Measurements from ENCODE around the gene GPX3.

The GPX3 gene

DNA sequence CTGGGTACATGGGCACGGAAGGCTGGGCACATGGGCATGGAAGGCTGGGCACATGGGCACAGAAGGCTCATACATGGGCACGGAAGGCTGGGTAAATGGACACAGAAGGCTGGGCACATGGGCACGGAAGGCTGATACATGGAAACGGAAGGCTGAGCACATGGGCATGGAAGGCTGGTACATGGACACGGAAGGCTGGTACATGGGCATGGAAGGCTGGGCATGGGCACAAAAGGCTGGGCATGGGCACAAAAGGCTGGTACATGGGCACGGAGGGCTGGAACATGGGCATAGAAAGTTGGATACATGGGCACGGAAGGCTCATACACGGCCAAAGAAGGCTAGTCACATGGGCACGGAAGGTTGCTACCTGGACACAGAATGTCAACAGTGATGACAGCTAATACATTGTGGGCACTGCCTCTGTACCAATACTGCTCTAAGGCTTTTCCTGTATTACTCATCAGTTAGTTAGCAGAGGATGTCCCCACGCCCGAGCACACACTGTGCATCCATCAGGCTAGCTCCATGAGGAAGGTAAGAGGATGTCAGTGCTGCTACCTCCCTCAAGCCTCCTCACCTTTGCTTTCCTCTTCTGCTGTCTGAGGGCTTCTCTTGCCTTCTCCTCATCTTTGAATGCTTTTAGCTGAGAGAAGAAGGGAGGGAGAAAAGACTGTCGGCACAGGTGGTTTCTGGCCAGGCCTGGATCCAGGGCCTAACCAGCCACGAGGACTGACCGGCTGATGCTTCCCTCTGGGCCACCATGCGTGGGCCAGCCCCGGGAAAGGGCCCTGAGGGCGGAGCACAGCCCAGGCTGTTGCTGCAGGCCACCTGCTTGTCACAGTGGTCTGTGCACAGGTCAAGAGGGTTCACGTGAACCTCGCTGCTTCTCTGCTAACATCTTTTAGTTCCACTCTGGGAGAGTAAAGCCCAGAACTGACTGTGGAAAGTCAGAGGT is 14.3 kb downstream of the GPX3 start:
- ChIA-PET POLR2A (no interaction called here), CTCF (interaction anchor here (2.0 to 13.6 kb wide), 2 partner anchors 16 to 81 kb away, joined by 5 to 108 read pairs; no protein-coding TSS in a partner anchor)
- no peak for DNase-seq (ENCODE audit: extremely low spot score)
- TF ChIP-seq, protein P1, sequence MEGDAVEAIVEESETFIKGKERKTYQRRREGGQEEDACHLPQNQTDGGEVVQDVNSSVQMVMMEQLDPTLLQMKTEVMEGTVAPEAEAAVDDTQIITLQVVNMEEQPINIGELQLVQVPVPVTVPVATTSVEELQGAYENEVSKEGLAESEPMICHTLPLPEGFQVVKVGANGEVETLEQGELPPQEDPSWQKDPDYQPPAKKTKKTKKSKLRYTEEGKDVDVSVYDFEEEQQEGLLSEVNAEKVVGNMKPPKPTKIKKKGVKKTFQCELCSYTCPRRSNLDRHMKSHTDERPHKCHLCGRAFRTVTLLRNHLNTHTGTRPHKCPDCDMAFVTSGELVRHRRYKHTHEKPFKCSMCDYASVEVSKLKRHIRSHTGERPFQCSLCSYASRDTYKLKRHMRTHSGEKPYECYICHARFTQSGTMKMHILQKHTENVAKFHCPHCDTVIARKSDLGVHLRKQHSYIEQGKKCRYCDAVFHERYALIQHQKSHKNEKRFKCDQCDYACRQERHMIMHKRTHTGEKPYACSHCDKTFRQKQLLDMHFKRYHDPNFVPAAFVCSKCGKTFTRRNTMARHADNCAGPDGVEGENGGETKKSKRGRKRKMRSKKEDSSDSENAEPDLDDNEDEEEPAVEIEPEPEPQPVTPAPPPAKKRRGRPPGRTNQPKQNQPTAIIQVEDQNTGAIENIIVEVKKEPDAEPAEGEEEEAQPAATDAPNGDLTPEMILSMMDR (IDR thresholded peaks at IDR 0.05; ENCODE audit: control extremely low read depth, extremely low read depth, low read depth, missing control alignments) = no peak

DNA sequence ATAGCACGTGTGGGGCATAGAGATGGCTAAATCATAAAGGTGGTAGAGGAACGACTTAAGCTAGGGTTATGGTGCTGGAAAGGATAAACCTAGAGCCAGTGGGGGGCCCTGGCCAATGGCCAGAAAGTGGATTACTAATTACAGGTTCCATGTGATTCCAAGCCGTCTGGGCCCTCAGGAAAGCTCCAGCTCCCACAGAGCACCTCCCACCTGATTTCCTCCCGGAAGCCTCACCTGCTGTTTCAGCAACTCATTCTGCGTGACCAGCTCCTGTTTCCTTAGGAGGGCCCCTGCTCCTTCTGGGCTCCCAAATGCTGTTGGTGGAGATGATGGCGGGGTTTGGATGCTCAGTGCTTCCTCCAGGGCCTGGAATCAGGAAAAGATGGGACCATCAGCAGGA is 16.2 kb downstream of the GPX3 start:
- TF ChIP-seq, protein P1 (IDR thresholded peaks at IDR 0.05; ENCODE audit: control extremely low read depth, extremely low read depth, low read depth, missing control alignments) = no peak
- ChIA-PET CTCF (interaction anchor here (0.9 to 13.6 kb wide), 4 partner anchors 14 to 475 kb away, joined by 3 to 108 read pairs (median 4); no protein-coding TSS in a partner anchor), POLR2A (no interaction called here)
- DNase-seq (ENCODE audit: extremely low spot score) = no peak

DNA sequence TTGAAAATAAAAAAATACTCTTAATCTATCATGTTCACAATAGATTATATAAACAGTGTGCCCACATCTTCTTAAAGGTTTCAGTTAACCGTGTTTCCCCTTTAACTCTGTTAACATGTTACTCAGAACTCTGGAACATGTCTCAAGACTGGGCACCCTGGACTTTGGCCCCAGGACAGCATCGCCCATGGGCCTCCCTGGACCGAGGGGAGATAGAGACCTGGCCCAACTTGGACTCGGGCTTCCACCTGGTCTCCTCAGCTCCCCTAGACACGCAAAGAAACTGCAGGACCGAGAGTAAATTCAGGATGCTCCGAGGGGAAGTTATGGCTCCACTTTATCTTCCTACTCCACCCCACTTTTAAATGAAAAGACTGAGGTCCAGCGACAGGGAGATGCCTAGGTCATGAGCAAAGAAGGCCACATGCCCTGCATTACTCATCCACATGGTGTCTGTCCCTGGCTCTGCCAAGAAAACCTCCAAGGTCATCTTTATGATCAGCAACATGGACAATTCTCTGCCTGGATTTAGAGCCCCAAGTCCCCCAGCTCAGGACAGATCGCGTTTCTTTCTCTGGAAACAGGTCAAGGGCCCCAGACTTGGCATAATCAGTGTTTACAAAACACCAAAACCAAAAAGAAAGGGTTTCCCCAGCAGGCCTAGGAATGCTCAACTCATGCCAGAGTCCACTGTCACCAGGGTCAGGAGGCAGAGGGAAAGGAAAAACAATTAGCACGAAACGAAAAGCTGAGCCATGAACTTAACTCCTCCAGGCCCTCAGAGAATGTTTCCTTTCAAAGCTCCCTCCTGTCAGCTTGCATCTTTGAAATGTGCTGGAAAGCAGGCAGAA is 17.4 kb downstream of the GPX3 start:
- CTCF ChIA-PET = interaction anchor here (13.6 kb wide), 1 partner anchor 12 kb away, joined by 108 read pairs; no protein-coding TSS in a partner anchor

DNA sequence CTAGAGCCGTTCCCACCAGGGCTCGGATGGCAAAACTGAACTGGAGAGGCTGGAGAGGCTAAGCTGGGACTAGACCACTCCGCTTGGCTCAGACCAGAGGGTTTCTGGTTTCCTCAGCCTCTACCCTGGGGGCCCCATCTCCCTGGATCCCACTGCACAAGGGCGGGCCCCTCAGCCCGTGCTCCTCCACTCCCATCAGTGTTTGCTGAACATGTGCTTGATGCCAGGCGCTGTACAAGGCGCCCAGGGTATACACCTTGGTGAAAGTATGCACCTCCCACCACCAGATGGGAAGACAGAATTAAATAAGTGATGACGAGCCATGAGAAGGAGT is 18.0 kb downstream of the GPX3 start:
- POLR2A ChIA-PET = interaction anchor here (0.5 kb wide), 1 partner anchor 244 kb away, joined by 6 read pairs; no protein-coding TSS in a partner anchor
- DNase-seq (ENCODE audit: extremely low spot score) = no peak
- TF ChIP-seq, protein P1 (IDR thresholded peaks at IDR 0.05; ENCODE audit: control extremely low read depth, extremely low read depth, low read depth, missing control alignments) = no peak
- CTCF ChIA-PET = interaction anchor here (1.7 to 13.6 kb wide), 3 partner anchors 8 to 77 kb away, joined by 5 to 108 read pairs (median 7); no protein-coding TSS in a partner anchor

More for the DNA sequence above, 17.4 kb downstream of the GPX3 start:
- TF ChIP-seq, protein P1 (IDR thresholded peaks at IDR 0.05; ENCODE audit: control extremely low read depth, extremely low read depth, low read depth, missing control alignments) = no peak
- POLR2A ChIA-PET = interaction anchor here (0.5 kb wide), 1 partner anchor 244 kb away, joined by 6 read pairs; no protein-coding TSS in a partner anchor
- DNase-seq (ENCODE audit: extremely low spot score) = no peak

DNA sequence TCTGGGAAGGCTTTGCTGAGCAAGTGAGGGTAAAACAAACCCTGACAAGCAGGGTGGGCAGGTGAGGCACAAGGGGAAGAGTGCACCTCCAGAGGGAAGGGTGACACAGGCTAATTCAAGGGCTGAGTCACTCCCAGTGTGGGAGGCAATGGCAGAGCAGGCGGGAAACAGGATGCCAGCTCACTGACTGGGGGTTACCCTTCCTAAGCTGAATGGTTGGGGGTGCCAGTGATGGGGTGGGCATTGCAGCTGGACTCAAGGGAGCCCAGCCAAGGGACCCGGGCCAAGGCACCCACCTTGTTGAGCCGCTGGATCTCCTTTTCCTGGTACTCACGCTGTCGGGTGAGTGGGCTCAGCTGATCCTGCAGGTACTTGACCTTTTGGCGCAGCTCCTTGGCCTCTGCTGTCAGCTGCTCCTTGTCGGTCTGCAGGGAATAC is 18.4 kb downstream of the GPX3 start:
- TF ChIP-seq, protein P1 (IDR thresholded peaks at IDR 0.05; ENCODE audit: control extremely low read depth, extremely low read depth, low read depth, missing control alignments) = no peak
- no peak for DNase-seq (ENCODE audit: extremely low spot score)
- POLR2A ChIA-PET = interaction anchor here (0.5 kb wide), 1 partner anchor 243 kb away, joined by 6 read pairs; no protein-coding TSS in a partner anchor
- CTCF ChIA-PET = interaction anchor here (1.7 to 13.6 kb wide), 3 partner anchors 8 to 77 kb away, joined by 5 to 108 read pairs (median 7); no protein-coding TSS in a partner anchor

DNA sequence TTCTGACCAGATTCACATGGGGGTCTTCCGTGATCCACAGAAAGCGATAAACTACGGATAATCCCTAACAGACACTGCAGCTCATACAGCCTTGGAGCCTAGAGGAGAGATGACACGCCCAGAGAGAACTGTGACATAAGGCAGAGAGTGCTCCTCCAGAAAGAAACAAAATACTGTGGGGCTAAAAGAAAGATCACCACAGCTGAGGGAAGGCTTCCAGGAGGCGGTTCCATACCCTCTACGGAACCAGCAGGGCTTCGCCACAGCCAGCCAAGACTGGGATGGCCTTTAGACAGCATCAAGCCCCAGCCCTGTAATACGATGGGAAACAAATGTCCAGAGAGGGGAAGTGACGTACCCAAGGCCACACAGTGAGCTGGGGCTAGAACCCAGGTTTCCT is 19.3 kb downstream of the GPX3 start:
- CTCF ChIA-PET = interaction anchor here (1.7 to 13.6 kb wide), 3 partner anchors 9 to 76 kb away, joined by 5 to 108 read pairs (median 7); no protein-coding TSS in a partner anchor
- TF ChIP-seq, protein P1 (IDR thresholded peaks at IDR 0.05; ENCODE audit: control extremely low read depth, extremely low read depth, low read depth, missing control alignments) = no peak
- DNase-seq (ENCODE audit: extremely low spot score) = no peak
- POLR2A ChIA-PET = no interaction called here
